ENCODE results near the gene CSGALNACT2.

DNA sequence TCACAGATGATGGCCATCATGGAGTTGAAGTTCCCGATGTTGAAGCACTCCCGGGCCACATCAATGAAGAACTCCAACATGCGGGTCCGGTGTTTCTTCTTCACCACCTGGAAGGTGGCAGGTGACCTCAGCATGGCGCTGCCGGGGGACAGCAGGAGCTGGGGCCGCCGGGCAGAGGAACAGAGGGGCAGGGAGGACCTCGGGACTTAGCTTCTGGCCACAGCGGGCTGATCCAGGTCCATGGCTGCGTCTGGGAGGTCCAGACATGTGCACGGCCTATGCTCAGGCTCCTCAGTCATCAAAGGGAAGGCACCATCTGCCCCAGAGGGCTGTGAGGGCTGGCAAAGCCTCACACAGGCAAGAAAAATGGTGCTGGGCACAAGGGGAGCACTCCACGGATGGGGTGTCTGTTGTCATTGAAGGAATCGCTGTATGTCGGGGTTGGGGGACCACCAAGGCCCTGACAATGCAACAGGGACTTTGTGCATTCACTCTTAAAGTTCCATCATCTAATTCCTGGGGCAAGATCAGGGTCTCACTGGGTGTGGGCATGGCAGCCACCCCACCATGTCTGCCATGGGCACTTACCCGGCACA is 60.9 kb downstream of the CSGALNACT2 start:
- TF ChIP-seq POLR2A (IDR thresholded peaks at IDR 0.05) = no peak
- TF ChIP-seq, protein P1, sequence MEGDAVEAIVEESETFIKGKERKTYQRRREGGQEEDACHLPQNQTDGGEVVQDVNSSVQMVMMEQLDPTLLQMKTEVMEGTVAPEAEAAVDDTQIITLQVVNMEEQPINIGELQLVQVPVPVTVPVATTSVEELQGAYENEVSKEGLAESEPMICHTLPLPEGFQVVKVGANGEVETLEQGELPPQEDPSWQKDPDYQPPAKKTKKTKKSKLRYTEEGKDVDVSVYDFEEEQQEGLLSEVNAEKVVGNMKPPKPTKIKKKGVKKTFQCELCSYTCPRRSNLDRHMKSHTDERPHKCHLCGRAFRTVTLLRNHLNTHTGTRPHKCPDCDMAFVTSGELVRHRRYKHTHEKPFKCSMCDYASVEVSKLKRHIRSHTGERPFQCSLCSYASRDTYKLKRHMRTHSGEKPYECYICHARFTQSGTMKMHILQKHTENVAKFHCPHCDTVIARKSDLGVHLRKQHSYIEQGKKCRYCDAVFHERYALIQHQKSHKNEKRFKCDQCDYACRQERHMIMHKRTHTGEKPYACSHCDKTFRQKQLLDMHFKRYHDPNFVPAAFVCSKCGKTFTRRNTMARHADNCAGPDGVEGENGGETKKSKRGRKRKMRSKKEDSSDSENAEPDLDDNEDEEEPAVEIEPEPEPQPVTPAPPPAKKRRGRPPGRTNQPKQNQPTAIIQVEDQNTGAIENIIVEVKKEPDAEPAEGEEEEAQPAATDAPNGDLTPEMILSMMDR (IDR thresholded peaks at IDR 0.05) = no peak
